Endothelial cell (in vitro differentiated cells): Measurements from ENCODE around the gene ADGRF5. TPM values are rescaled to one million over a fixed set of nuclear protein-coding genes. Genes with fewer than 3 reads are reported as not detected.

Experiments
- DNase-seq: peaks from one replicate; pipeline ENCODE4 v3.0.0; 2021; ENCODE audit warnings: low spot score
- H3K27ac Mint-ChIP-seq: one replicate; pipeline ENCODE4 v1.8.0; 2021; ENCODE audit warnings: mixed read lengths, inconsistent platforms; ENCODE audit not compliant: unreplicated experiment
- H3K27me3 Mint-ChIP-seq: one replicate; pipeline ENCODE4 v1.8.0; 2021; ENCODE audit warnings: mild to moderate bottlenecking, moderate library complexity, mixed read lengths, inconsistent platforms; ENCODE audit not compliant: unreplicated experiment
- H3K36me3 Mint-ChIP-seq: one replicate; pipeline ENCODE4 v1.8.0; 2021; ENCODE audit warnings: mild to moderate bottlenecking, low read depth, mixed read lengths, inconsistent platforms; ENCODE audit not compliant: unreplicated experiment
- H3K4me1 Mint-ChIP-seq: one replicate; pipeline ENCODE4 v1.8.0; 2021; ENCODE audit warnings: mild to moderate bottlenecking, mixed read lengths, inconsistent platforms; ENCODE audit not compliant: unreplicated experiment
- H3K4me3 Mint-ChIP-seq: one replicate; pipeline ENCODE4 v1.8.0; 2021; ENCODE audit warnings: mild to moderate bottlenecking, mixed read lengths, inconsistent platforms; ENCODE audit not compliant: unreplicated experiment
- H3K9me3 Mint-ChIP-seq: one replicate; pipeline ENCODE4 v1.8.0; 2021; ENCODE audit warnings: mixed read lengths, inconsistent platforms; ENCODE audit not compliant: unreplicated experiment
- total RNA-seq: library from RNA; stranded (reverse); fragmentation: NEBNext Ultra II Directional; extraction: Animal tissue kit (Norgen Biotek cat#: 25700); gene quantifications from one replicate; pipeline ENCODE4 v1.2.1, GENCODE V29; 2021; ENCODE audit not compliant: unreplicated experiment
- TF ChIP-seq, protein P1 (sequence below): fragments of 200-600 bp; sonication (generic); IDR thresholded peaks from one replicate; pipeline ENCODE4 v1.5.0; 2021; ENCODE audit warnings: antibody characterized with exemption; ENCODE audit not compliant: unreplicated experiment

The ADGRF5 gene
- total RNA-seq, 1 donor from 2014 or later, result 250 TPM

DNA sequence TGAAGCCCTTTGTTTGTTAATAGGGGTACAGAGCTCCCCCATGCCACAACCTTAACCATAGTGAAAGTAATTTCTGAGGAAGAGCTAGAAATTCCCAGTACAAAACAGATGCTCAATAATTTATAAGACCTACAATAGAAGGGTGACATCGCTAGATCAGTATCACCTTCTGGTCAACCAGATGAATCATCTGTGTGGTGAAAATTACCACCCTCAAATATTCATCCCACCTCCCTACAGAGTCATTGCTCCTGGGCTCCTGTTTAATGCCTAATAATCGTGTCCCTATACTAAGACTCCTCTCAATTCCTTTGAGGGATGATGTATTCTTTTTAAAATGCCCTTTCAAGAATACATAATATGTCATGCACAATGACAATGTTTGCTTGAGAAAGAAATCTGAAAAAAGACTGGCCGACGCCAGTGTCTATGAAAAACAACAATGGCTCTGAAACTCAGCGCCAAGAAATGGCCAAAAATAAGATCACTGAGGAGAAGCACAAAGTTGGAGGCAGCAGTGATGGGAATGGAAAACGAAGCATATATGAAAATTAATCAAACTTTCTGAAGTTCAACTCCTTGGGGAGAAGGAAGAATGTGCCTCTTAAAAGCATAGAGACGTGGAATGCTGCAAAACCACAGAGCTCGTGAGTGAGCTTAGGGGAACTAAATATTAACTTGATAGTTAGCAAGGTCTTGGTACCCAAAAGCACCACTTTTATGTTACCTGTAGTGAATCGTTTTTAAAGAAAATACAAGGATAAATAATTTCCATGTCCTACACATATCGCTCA, 11.0 kb upstream of the ADGRF5 start:
- Mint-ChIP-seq H3K9me3 (no peaks in the 10 kb centered on the region), H3K27me3 (peaks cover 7% of the 10 kb centered on the region), H3K36me3 (peaks cover 52% of the 10 kb centered on the region), H3K27ac (no peak overlapping the region), H3K4me3 (peak overlapping the region; percentile 4), H3K4me1 (peaks cover 50% of the 10 kb centered on the region)
- TF ChIP-seq, protein P1, sequence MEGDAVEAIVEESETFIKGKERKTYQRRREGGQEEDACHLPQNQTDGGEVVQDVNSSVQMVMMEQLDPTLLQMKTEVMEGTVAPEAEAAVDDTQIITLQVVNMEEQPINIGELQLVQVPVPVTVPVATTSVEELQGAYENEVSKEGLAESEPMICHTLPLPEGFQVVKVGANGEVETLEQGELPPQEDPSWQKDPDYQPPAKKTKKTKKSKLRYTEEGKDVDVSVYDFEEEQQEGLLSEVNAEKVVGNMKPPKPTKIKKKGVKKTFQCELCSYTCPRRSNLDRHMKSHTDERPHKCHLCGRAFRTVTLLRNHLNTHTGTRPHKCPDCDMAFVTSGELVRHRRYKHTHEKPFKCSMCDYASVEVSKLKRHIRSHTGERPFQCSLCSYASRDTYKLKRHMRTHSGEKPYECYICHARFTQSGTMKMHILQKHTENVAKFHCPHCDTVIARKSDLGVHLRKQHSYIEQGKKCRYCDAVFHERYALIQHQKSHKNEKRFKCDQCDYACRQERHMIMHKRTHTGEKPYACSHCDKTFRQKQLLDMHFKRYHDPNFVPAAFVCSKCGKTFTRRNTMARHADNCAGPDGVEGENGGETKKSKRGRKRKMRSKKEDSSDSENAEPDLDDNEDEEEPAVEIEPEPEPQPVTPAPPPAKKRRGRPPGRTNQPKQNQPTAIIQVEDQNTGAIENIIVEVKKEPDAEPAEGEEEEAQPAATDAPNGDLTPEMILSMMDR, result no peak
- no peak for DNase-seq

DNA sequence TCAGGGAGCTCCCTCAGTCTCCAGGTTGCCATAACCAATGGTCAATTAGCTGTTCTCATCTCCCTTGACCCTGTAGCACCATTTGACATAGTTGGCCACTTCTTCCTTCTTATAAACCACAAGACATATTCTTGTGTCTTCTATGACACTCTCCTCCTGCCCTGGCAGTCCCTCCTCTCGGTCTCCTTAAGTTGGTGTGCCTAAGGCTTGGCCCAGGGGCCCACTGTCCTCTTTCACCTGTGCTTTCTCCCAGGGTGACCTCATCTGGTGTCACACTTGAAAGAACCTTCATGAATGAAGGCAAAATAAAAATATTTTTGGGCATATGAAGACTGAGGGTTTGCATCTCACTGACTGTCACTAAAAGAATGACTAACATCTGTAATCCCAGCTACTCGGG, 9.7 kb upstream of the ADGRF5 start:
- peaks cover 53% of the 10 kb centered on the region for H3K36me3 Mint-ChIP-seq
- H3K4me3 Mint-ChIP-seq, result no peak overlapping the region
- H3K27ac Mint-ChIP-seq, result peak overlapping the region; percentile 4
- H3K27me3 Mint-ChIP-seq, result peaks cover 13% of the 10 kb centered on the region
- TF ChIP-seq, protein P1, result no peak
- H3K9me3 Mint-ChIP-seq, result no peaks in the 10 kb centered on the region
- DNase-seq, result no peak
- H3K4me1 Mint-ChIP-seq, result peaks cover 52% of the 10 kb centered on the region

- no peaks in the 10 kb centered on the region for H3K9me3 Mint-ChIP-seq
- TF ChIP-seq, protein P1, result no peak
Measured at GRCh38 chr6:46930331-46930730, 8.6 kb upstream of the ADGRF5 start.

DNA sequence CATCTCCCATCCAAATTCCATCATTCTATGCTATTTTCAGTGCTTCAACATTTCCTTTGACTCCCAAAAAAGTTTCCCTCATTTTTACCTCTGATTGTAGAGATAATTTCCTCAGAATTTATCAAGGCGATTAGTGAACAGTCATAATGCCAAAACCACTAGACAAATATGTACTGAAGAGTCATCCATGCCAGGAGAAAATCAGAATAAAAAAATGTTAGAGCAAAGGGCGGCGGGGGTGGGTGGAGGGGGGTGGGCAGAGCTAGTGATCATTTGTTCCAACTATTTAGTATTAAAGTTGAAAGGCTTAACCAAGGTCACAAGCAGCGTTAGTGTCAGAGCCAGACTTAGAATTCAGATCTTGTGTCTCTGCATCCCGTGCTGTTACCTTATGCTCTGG, 5.3 kb upstream of the ADGRF5 start:
- Mint-ChIP-seq H3K27ac (peak overlapping the region; percentile 92), H3K4me3 (peak overlapping the region; percentile 65), H3K36me3 (peaks cover 54% of the 10 kb centered on the region), H3K4me1 (peaks cover 59% of the 10 kb centered on the region), H3K9me3 (no peaks in the 10 kb centered on the region), H3K27me3 (peaks cover 16% of the 10 kb centered on the region)
- TF ChIP-seq, protein P1, result no peak
- no peak for DNase-seq

More at GRCh38 chr6:46930331-46930730, 8.6 kb upstream of the ADGRF5 start:
- no peak for DNase-seq
- peaks cover 11% of the 10 kb centered on the region for H3K27me3 Mint-ChIP-seq
- H3K4me1 Mint-ChIP-seq, result peaks cover 47% of the 10 kb centered on the region
- H3K4me3 Mint-ChIP-seq, result no peak overlapping the region
- peaks cover 51% of the 10 kb centered on the region for H3K36me3 Mint-ChIP-seq
- H3K27ac Mint-ChIP-seq, result peak overlapping the region; percentile 0

- no peak for DNase-seq
- peaks cover 53% of the 10 kb centered on the region for H3K36me3 Mint-ChIP-seq
Measured at GRCh38 chr6:46926481-46926880, 4.7 kb upstream of the ADGRF5 start.

More at GRCh38 chr6:46926481-46926880, 4.7 kb upstream of the ADGRF5 start:
- Mint-ChIP-seq H3K27me3 (peaks cover 16% of the 10 kb centered on the region), H3K4me3 (peak overlapping the region; percentile 65), H3K27ac (no peak overlapping the region), H3K9me3 (no peaks in the 10 kb centered on the region), H3K4me1 (peaks cover 63% of the 10 kb centered on the region)
- TF ChIP-seq, protein P1, result no peak
